HG02571 (cell line): ENCODE measurements around the gene PEAK1.

Source experiments
- ATAC-seq: cut with Tn5 transposase; IDR thresholded peaks from one replicate; pipeline ENCODE4 v1.9.1; 2021; ENCODE audit warnings: mild to moderate bottlenecking, moderate library complexity; ENCODE audit not compliant: unreplicated experiment

PEAK1 gene

GRCh38 chr15:77143191-77143590 lies 276.7 kb downstream of the PEAK1 start:
- ATAC-seq: no peak

GRCh38 chr15:77140220-77140619 lies 279.7 kb downstream of the PEAK1 start:
- no peak for ATAC-seq

- ATAC-seq: no peak
These were observed 280.6 kb downstream of the PEAK1 start for GRCh38 chr15:77139312-77139711.

DNA sequence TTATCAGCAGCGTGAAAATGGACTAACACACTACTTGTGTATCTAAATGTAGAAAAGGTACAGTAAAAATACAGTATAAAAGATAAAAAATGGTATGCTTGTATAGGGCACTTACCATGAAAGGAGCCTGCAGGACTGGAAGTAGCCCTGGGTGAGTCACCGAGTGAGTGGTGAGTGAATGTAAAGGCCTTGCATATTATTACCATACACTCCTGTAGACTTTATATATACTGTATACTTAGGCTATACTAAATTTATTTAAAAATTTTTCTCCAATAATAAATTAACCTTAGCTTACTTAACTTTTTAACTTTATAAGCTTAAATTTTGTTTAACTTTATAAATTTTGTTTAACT lies 281.8 kb downstream of the PEAK1 start:
- no peak for ATAC-seq

GRCh38 chr15:77135181-77135580 lies 284.7 kb downstream of the PEAK1 start:
- ATAC-seq: no peak

DNA sequence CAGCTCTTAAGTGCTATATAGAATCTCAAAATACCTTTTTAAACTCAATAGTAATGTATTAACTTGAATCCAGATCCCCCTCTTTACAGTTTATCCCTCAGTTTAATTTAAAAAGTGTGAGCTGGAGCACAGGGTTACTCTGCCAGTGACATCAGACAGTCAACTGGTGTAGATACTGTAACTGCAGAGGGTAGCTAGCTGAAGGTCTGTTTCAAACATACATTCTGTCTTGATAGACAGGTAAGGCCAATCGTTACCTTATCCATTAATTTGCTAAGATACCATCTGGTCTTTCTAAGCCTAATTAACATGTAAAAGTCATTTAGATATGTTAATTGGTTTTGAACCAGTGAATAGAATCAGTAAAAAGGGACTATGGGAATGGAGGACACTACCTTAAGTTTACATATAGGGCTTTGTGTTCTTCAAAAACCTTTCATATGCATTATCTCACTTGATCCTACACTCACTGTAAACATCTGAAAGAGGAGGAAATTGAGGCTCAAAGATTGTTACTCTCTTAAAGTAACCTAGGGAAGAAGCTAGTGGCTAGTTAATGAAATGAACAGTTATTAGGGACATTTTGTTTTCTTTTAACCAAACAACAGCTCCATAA lies 289.5 kb downstream of the PEAK1 start:
- ATAC-seq: no peak

- ATAC-seq: no peak
These were observed 292.3 kb downstream of the PEAK1 start for GRCh38 chr15:77127626-77128025.

DNA sequence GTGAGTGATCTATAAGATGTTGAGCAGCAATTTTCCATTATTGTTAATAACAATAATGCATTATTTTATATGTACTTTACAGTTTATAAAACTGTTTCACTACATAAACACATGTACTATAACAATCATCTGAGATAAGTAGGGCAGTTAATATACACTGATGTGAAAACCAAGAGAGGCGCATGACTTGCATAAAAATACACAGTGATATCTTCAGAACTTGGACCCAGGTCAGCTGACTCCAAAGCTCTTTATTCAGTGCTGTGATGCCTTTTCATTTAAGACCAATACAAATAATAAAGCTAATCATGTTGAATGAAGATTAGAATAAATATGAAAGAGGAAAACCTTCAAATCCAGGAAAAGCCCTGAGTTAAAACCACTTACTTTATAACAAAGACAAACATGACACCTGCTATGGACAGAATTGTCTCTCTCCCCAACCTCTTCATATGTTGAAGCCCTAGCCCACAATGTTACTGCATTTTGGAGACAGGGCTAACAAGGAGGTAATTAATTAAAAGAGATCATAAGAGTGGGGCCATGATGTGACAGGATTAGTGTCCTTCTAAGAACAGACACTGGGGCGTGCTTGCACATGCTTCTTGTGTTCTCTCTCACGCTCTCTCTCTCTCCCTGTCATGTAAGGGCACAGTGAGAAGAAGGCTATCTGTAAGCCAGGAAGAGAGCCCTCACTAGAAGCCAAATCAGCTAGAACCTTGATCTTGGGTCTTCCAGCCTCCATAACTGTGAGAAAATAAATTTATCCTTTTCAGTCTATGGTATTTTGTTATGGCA lies 293.2 kb downstream of the PEAK1 start:
- ATAC-seq: no peak

DNA sequence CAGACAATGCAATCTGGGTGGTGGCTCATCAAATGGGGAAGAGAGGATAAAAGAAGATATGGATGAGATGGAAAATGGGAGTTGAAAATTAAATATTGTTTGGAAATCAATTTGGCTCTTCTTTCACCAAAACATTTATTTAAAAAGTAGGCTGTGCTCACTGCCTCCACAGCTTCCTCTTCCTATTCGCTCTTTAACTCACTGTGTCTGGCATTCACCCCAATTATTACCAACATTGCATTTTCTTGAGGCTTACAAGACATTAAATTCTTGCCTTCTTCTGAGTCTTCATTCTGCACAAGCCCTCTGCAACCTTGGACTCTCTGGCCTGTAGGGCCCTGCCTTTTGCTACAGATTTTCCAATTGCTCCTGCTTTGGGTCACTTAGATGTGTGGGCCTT lies 296.1 kb downstream of the PEAK1 start:
- ATAC-seq: no peak

- ATAC-seq: no peak
These were observed 297.3 kb downstream of the PEAK1 start for GRCh38 chr15:77122576-77122975.

GRCh38 chr15:77121599-77121998 lies 298.3 kb downstream of the PEAK1 start:
- no peak for ATAC-seq

- ATAC-seq: no peak
These were observed 299.3 kb downstream of the PEAK1 start for GRCh38 chr15:77120576-77120975.

- ATAC-seq: no peak
These were observed 300.5 kb downstream of the PEAK1 start for GRCh38 chr15:77119446-77119845.

DNA sequence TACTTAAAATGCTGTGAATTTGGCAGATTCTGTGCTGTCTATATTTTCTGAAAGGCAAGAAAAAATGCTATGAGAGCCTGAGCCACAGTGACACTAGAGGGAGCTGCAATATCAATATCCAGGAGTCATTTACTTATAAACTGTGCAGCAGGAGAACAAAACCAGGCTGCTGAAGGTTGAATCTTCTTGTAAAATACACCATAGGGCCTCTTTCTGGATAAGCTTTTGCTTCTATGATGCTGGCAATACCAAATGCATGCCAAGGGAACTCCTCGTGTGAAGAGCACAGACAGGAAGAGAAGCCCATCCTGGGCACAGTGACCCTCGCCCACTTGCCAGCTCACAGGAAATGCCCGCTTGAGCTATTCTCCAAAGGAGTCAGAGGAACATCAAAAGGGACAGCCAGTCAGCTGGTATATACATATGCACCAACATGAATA lies 301.0 kb downstream of the PEAK1 start:
- ATAC-seq: no peak

GRCh38 chr15:77115179-77115578 lies 304.7 kb downstream of the PEAK1 start:
- no peak for ATAC-seq

- ATAC-seq: no peak
These were observed 306.9 kb downstream of the PEAK1 start for GRCh38 chr15:77112838-77113504.

GRCh38 chr15:77111789-77112188 lies 308.1 kb downstream of the PEAK1 start:
- ATAC-seq: no peak

GRCh38 chr15:77107531-77108355 lies 312.2 kb downstream of the PEAK1 start:
- no peak for ATAC-seq

DNA sequence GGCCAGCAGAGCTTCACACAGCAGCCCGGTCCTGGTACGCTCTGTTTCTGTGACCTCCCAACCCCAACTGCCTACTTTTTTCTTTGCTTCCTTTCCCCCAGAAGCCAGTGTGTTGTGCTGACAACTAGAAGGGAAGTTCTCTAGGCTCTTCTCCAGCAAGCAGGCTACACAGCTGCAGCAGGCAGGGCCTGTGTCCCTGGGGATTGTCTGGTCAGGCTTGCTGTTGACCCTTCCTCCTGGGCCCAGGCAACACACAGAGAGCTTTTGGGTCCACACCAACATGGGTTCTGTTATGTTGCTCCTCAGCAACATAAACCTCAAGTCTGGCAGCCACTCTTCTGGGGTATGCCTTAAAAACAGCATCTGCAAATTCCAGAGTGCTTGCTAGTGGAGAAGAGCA lies 312.8 kb downstream of the PEAK1 start:
- ATAC-seq: no peak

DNA sequence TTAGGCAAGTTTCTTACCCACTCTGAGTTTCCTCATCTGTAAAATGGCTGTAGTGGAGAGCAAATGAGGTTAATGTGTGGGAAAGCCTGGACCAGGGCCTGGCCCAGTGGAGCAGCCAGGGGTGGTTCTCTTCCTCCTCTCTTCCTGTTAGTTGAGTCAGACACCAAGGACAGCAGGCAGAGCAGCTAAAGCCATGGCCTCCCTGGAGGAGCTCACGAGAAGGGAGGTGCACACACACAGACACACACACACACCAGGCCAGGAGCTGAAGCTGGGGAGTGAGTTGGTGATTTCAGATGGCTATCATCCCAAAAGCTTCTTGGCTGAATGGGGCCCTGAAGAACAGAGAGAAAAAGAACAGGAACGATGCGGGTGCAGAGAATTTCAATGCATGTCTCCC lies 315.7 kb downstream of the PEAK1 start:
- ATAC-seq: no peak

GRCh38 chr15:77099741-77100463 lies 320.0 kb downstream of the PEAK1 start:
- no peak for ATAC-seq
